Vagina (tissue), 2 donors: Measurements from ENCODE around the gene CEP250.

Experiments
- CTCF ChIP-seq, 3 experiments: fragments of 450-650 bp in 2 of 3; fragments of 200-600 bp in 1 of 3; sonication (generic) in 1 of 3; IDR thresholded peaks; one replicate each; pipeline ENCODE4 v1.5.1; 2017 to 2019; ENCODE audit warnings: antibody characterized with exemption in 3 of 3, mild to moderate bottlenecking in 2 of 3, moderate library complexity in 2 of 3
- POLR2A ChIP-seq, 2 donors: fragments of 450-650 bp; IDR thresholded peaks; one replicate each; pipeline ENCODE4 v1.6.1; 2017; ENCODE audit warnings: antibody characterized with exemption in 2 of 2, mild to moderate bottlenecking in 2 of 2, moderate library complexity in 2 of 2
- POLR2AphosphoS5 ChIP-seq, 2 donors: sonication (generic); formaldehyde crosslinking; IDR thresholded peaks; one replicate each; pipeline ENCODE4 v1.9.0; 2017; ENCODE audit warnings: antibody characterized with exemption in 2 of 2, mild to moderate bottlenecking in 2 of 2, low read depth in 1 of 2; ENCODE audit not compliant: insufficient read depth in 1 of 2

GRCh38 chr20:35443003-35443402 is 12.4 kb upstream of the CEP250 start:
- TF ChIP-seq POLR2A (IDR thresholded peaks at IDR 0.05) (no peak), CTCF (IDR thresholded peaks at IDR 0.05) (no peak), POLR2AphosphoS5 (IDR thresholded peaks at IDR 0.05; ENCODE audit: insufficient read depth in 1 of 2, low read depth in 1 of 2) (no peak)
